GM23338 (cell line): ENCODE measurements around the gene VAV3. TPM values are rescaled to one million over a fixed set of nuclear protein-coding genes. Genes with fewer than 3 reads are reported as not detected.

Source experiments
- ATAC-seq: fragments of 200-7000 bp; cut with Tn5 transposase; 3 replicates; pipeline ENCODE4 v1.9.1; 2020
- DNase-seq: peaks from one replicate; pipeline ENCODE4 v3.0.0-alpha.2; 2015; ENCODE audit warnings: low spot score
- H2AFZ ChIP-seq: fragments of 200-600 bp; sonication (generic); 2 replicates; pipeline ENCODE4 v1.8.0; 2016; ENCODE audit warnings: antibody characterized with exemption, mild to moderate bottlenecking, moderate library complexity
- H3F3A ChIP-seq: fragments of 200-600 bp; sonication (generic); replicated peaks from 2 replicates; pipeline ENCODE4 v1.8.0; 2017; ENCODE audit warnings: antibody characterized with exemption, mixed run types, low read depth
- H3K27ac ChIP-seq: fragments of 200-600 bp; sonication (generic); 2 replicates; pipeline ENCODE4 v1.6.1; 2016; ENCODE audit warnings: low read depth
- H3K27me3 ChIP-seq: fragments of 200-600 bp; sonication (generic); 2 replicates; pipeline ENCODE4 v1.8.0; 2016; ENCODE audit warnings: mild to moderate bottlenecking, mixed run types, moderate library complexity; ENCODE audit not compliant: insufficient read depth
- H3K36me3 ChIP-seq: fragments of 200-600 bp; sonication (generic); 2 replicates; pipeline ENCODE4 v1.8.0; 2016; ENCODE audit warnings: mild to moderate bottlenecking; ENCODE audit not compliant: insufficient read depth
- H3K4me1 ChIP-seq: fragments of 200-600 bp; sonication (generic); 2 replicates; pipeline ENCODE4 v1.8.0; 2016; ENCODE audit warnings: mild to moderate bottlenecking, moderate library complexity; ENCODE audit not compliant: insufficient read depth
- H3K4me2 ChIP-seq: fragments of 200-600 bp; sonication (generic); 2 replicates; pipeline ENCODE4 v1.7.1; 2017; ENCODE audit warnings: mixed run types
- H3K4me3 ChIP-seq: fragments of 200-600 bp; sonication (generic); 2 replicates; pipeline ENCODE4 v1.6.1; 2016; ENCODE audit warnings: mixed run types
- H3K79me2 ChIP-seq: fragments of 200-600 bp; sonication (generic); replicated peaks from 2 replicates; pipeline ENCODE4 v1.8.0; 2017; ENCODE audit warnings: mild to moderate bottlenecking; ENCODE audit not compliant: insufficient read depth
- H3K9me2 ChIP-seq: fragments of 200-600 bp; sonication (generic); 2 replicates; pipeline ENCODE4 v1.8.0; 2017; ENCODE audit not compliant: insufficient read depth
- H4K20me1 ChIP-seq: fragments of 200-600 bp; sonication (generic); replicated peaks from 2 replicates; pipeline ENCODE4 v1.8.0; 2017; ENCODE audit warnings: mild to moderate bottlenecking; ENCODE audit not compliant: insufficient read depth
- H3K27ac Mint-ChIP-seq: 2 replicates; pipeline ENCODE4 v1.8.0; 2020; ENCODE audit warnings: inconsistent platforms, mild to moderate bottlenecking, moderate library complexity, mixed read lengths
- H3K27me3 Mint-ChIP-seq: 3 replicates; pipeline ENCODE4 v1.8.0; 2022; ENCODE audit warnings: low read depth, mild to moderate bottlenecking, moderate library complexity, mixed read lengths, inconsistent platforms; ENCODE audit not compliant: insufficient read depth, poor library complexity
- H3K36me3 Mint-ChIP-seq: 3 replicates; pipeline ENCODE4 v1.8.0; 2021; ENCODE audit warnings: low read depth, mild to moderate bottlenecking, inconsistent platforms, moderate library complexity, mixed read lengths
- H3K4me1 Mint-ChIP-seq: 3 replicates; pipeline ENCODE4 v1.8.0; 2020; ENCODE audit warnings: mild to moderate bottlenecking, inconsistent platforms, mixed read lengths
- H3K4me3 Mint-ChIP-seq: 3 replicates; pipeline ENCODE4 v1.8.0; 2021; ENCODE audit warnings: moderate library complexity, mild to moderate bottlenecking, inconsistent platforms, mixed read lengths
- H3K9me3 Mint-ChIP-seq: 3 replicates; pipeline ENCODE4 v1.8.0; 2020; ENCODE audit warnings: moderate library complexity, mild to moderate bottlenecking, inconsistent platforms, mixed read lengths
- CTCF ChIP-seq, 2 experiments: fragments of 200-600 bp in 1 of 2; sonication (generic) in 1 of 2; conservative IDR thresholded peaks; 2 replicates each; pipeline versions ENCODE4 v1.5.1 to v1.6.1; 2016 to 2017; ENCODE audit warnings: antibody characterized with exemption in 2 of 2, low read depth in 2 of 2, mild to moderate bottlenecking in 2 of 2, moderate library complexity in 1 of 2
- ETS1 ChIP-seq: IDR thresholded peaks from 2 replicates; pipeline ENCODE4 v1.6.1; 2016; ENCODE audit warnings: antibody characterized with exemption
- EZH2 ChIP-seq: fragments of 200-600 bp; sonication (generic); IDR thresholded peaks from one replicate; pipeline ENCODE4 v1.8.0; 2017; ENCODE audit warnings: antibody characterized with exemption, mild to moderate bottlenecking, low read depth; ENCODE audit not compliant: unreplicated experiment
- EZH2phosphoT487 ChIP-seq: fragments of 200-600 bp; sonication (generic); IDR thresholded peaks from one replicate; pipeline ENCODE4 v1.8.1; 2018; ENCODE audit warnings: antibody characterized with exemption; ENCODE audit not compliant: unreplicated experiment
- JUNB ChIP-seq: IDR thresholded peaks from one replicate; pipeline ENCODE4 v1.6.1; 2016; ENCODE audit warnings: antibody characterized with exemption; ENCODE audit not compliant: unreplicated experiment
- NANOG ChIP-seq: IDR thresholded peaks from 2 replicates; pipeline ENCODE4 v1.6.1; 2016; ENCODE audit warnings: antibody characterized with exemption, borderline replicate concordance
- POLR2AphosphoS5 ChIP-seq: IDR thresholded peaks from 2 replicates; pipeline ENCODE4 v1.6.1; 2016; ENCODE audit warnings: antibody characterized with exemption, low read depth
- STAT1 ChIP-seq: IDR thresholded peaks from one replicate; pipeline ENCODE4 v1.6.1; 2016; ENCODE audit warnings: antibody characterized with exemption; ENCODE audit not compliant: unreplicated experiment
- ZNF114 ChIP-seq: fragments of 250-450 bp; sonication (Bioruptor Pico); IDR thresholded peaks from 2 replicates; pipeline ENCODE4 v1.5.0; 2020; ENCODE audit warnings: mild to moderate bottlenecking, moderate library complexity
- ZNF331 ChIP-seq: fragments of 250-450 bp; sonication (Bioruptor Pico); IDR thresholded peaks from 2 replicates; pipeline ENCODE4 v1.5.0; 2020; ENCODE audit warnings: low read depth, mild to moderate bottlenecking, moderate library complexity
- ZNF462 ChIP-seq: fragments of 250-450 bp; sonication (Bioruptor Pico); IDR thresholded peaks from 2 replicates; pipeline ENCODE4 v1.5.0; 2020; ENCODE audit warnings: mild to moderate bottlenecking, moderate library complexity
- polyA plus RNA-seq: library from polyadenylated mRNA; unstranded; fragments of >200 nt; fragmentation: Nextera tagmentation; extraction: Ambion mirVana; gene quantifications from 2 replicates; pipeline ENCODE4 v1.2.1, GENCODE V29; 2016
- total RNA-seq: library from RNA; depleted of rRNA; stranded (reverse); fragments of >200 nt; shearing (Covaris generic); gene quantifications from 2 replicates; pipeline ENCODE4 v1.2.3, GENCODE V29; 2014

VAV3 gene
- total and polyA plus RNA-seq, 2 experiments from 2014 or later, result 3.0 to 11.3 TPM

- no peak overlapping the region for H2AFZ ChIP-seq
- H3K4me3 ChIP-seq, result no peak overlapping the region
- H3K27ac Mint-ChIP-seq, result no peak overlapping the region
- H3K36me3 ChIP-seq, result no peaks in the 10 kb centered on the region
- H3K4me3 Mint-ChIP-seq, result no peak overlapping the region
- no peaks in the 10 kb centered on the region for H3K36me3 Mint-ChIP-seq
- H3K4me1 ChIP-seq, result no peaks in the 10 kb centered on the region
- H3K9me3 Mint-ChIP-seq, result peaks cover 5% of the 10 kb centered on the region; the same call in 2 of the 3 replicates
- H3F3A ChIP-seq, result no peaks in the 10 kb centered on the region
- ATAC-seq, result no peak
- DNase-seq, result no peak
- H3K4me2 ChIP-seq, result no peak overlapping the region
- H3K27ac ChIP-seq, result no peak overlapping the region
- no peaks in the 10 kb centered on the region for H3K9me2 ChIP-seq
- H3K27me3 ChIP-seq, result no peaks in the 10 kb centered on the region
- no peaks in the 10 kb centered on the region for H3K79me2 ChIP-seq
- H4K20me1 ChIP-seq, result no peaks in the 10 kb centered on the region
- TF ChIP-seq ZNF462, result no peak
- no peaks in the 10 kb centered on the region for H3K27me3 Mint-ChIP-seq
- H3K4me1 Mint-ChIP-seq, result no peaks in the 10 kb centered on the region
Measured at GRCh38 chr1:107617456-107617855, 347.5 kb downstream of the VAV3 start.

- DNase-seq, result no peak
- Mint-ChIP-seq H3K4me3 (no peak overlapping the region), H3K27ac (no peak overlapping the region), H3K4me1 (no peaks in the 10 kb centered on the region), H3K36me3 (no peaks in the 10 kb centered on the region), H3K27me3 (no peaks in the 10 kb centered on the region), H3K9me3 (peaks cover 7% of the 10 kb centered on the region; the same call in 2 of the 3 replicates)
- Histone ChIP-seq H3K9me2 (no peaks in the 10 kb centered on the region), H3K4me3 (no peak overlapping the region), H3K27ac (no peak overlapping the region), H3K4me2 (no peak overlapping the region), H3K4me1 (no peaks in the 10 kb centered on the region), H3F3A (no peaks in the 10 kb centered on the region), H3K79me2 (no peaks in the 10 kb centered on the region), H3K36me3 (no peaks in the 10 kb centered on the region), H2AFZ (no peak overlapping the region), H3K27me3 (no peaks in the 10 kb centered on the region), H4K20me1 (no peaks in the 10 kb centered on the region)
- ATAC-seq, result no peak
- no peak for TF ChIP-seq ZNF331 (CRISPR knock-in tag)
- TF ChIP-seq ZNF114, result no peak
- TF ChIP-seq ETS1, result no peak
- TF ChIP-seq CTCF (conservative IDR thresholded peaks at IDR 0.05; ENCODE audit: low read depth in 2 of 2), result no peak
- no peak for TF ChIP-seq EZH2
- no peak for TF ChIP-seq EZH2phosphoT487
- TF ChIP-seq NANOG, result no peak
- TF ChIP-seq STAT1, result no peak
- TF ChIP-seq POLR2AphosphoS5, result no peak
- no peak for TF ChIP-seq JUNB
Measured at GRCh38 chr1:107609808-107610207, 355.2 kb downstream of the VAV3 start.
